NCI-H748 treated with DMSO at 0.1 percent for 48 hours (cell line): ENCODE results near the gene MRPL43.

Source experiments
- DNase-seq: peaks from one replicate; lab custom pipeline; 2025; lab: John Stamatoyannopoulos, UW

The MRPL43 gene

DNA sequence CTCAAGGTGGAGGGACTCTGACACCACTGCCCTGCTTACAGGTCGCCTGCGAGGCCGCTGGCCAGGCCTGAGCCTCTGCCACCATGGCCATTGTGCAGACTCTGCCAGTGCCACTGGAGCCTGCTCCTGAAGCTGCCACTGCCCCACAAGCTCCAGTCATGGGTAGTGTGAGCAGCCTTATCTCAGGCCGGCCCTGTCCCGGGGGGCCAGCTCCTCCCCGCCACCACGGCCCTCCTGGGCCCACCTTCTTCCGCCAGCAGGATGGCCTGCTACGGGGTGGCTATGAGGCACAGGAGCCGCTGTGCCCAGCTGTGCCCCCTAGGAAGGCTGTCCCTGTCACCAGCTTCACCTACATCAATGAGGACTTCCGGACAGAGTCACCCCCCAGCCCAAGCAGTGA, 15.2 kb upstream of the MRPL43 start:
- DNase-seq: no peak

DNA sequence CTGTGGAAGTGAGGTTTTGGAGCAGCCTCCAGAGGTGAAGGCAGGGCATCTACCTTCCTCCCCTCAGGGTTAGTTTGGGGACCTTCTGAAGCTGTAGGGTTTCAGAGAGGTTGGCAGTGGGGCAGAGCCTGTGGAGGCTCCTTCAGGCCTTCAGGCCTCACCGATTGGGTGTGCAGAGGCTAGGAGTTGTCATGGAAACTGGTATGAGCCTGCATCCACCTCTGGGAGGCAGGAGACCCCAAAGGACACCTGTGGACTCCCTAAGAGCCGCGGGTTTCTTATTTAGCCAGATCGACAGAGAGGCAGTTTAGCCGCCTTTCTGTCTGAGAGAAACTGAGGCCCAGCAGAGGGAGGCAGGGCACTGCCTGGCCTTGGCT, 14.3 kb upstream of the MRPL43 start:
- DNase-seq: no peak

DNA sequence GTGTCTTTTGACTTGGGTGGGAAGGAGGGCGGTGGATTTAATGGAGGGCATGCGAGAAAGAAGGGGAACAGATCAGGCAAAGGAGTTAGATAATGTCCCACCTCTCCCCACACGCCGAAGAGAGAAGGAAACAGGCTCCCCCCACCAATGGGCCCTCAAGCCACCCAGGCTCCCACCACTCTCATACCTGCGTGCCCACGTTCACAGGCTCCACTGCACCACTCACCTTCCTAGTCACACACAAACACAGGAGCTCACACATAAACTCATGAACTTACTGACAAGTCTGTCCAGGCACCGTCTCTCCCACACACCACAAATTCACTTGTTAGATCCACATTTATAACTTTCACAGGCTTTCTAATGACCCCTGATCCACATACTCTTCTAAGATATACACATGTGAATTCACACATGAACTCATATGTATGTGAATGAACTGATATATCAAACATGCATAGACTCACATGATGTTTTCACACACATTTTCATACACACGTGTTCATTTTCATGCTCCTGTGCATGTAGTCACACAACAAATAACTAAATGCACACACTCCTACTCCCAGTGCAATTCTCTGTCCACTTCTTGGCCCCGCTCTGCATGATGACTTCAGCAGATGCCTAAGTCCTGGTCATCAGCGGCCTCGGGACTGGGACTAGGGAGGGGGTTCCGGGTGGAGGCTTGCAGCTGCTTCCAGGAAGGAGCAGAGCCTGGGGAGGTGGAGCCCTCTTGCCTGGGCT, 13.8 kb upstream of the MRPL43 start:
- no peak for DNase-seq

DNA sequence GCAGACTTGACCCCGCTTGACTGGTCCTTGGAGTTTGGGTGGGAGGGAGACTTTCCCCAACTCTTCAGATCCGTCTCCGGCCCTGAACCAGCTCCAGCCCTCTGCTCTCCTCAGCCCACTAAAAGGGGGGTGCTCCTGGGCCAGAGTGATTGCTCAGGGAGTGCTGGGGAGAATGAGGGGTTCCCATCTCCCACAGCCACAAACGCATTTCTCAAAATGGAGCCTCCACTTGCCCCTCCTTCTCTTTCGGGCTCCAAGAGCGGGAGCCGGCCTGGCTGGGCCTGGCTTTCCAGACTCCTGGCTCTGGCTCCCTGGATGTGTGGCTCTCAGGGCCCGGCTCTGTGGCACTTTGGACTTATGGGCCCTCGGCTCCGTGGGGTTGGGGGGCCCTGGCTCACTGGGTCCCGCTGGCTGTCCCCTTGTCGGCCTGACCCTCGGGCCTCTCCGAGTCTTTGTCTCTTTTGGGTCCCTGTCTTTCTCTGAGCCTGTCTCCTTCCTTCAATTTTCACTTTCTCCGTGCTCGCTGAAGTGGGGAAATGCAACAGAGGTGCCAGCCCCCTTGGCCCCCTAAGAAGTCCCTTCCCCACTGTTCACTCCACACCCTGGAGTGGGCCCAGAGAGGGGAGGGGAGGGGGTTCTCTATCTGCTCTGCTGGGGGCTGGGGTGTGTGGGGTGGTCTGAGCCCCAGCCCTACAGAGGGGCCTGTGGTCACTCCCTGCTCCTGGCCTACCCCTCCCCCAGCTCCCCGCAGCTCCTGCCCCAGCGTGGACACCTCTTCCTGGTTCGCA, 13.0 kb upstream of the MRPL43 start:
- DNase-seq: no peak

DNA sequence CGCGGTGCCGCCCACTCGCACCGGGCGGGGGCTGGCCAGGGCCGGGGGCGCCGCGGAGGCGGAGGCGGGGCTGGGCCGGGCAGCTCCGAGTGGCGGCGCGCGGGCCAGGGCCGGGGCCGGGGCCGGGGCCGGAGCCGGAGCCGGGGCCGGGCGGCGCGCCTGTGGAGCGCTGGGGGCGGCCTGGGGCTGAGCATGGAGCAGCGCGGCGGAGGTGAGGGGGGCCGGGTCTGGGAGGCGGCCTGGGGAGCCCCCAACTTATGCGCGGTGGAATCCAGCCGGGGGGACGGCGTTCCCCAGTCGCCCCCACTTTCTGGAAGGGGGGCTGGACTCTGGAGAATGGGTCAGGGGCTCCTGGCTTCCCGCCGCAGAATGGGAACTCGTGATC, 12.4 kb upstream of the MRPL43 start, which contains the start of gene LZTS2:
Gene LZTS2 (plus strand): TSS at position 67 of the 385 bp plus-strand sequence. CDS start 2,731 bp downstream, outside the sequence.
- no peak for DNase-seq

DNA sequence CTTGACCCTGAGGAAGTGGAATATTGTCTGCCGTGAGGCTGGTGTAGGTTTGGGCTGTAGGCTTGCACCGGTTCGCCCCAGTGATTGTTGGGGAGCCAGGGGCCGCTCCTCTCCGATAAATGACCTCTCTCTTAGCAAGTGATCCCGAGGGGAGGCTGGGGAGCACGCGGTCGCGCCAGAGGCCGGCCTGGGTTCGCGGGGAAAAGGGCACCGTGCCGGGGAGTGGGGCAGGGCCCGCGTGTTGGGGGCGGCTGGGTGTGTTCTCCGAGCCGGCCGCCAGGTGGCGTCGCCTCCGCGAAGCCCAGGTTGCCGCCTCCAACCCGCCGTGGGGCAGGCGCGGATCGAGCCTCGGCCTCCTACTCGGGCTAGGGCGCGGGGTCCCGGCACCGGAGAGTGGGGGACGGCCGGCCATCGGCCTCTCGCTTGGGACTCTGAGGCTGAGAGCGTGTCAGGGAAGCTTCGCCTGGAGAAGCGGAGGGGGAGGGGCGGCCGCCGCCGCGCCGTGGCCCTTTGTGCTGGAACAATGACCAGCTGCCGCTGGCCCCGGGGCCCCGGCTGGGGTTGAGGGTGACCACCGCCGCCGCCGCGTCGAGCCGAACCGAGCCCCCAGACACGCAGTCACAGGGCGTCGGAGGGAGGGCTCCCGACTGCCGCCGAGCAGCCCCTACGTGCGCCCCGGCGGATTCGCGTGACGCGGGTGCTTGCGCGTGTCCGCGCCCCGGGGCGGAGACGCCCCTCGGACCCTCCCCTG, 11.9 kb upstream of the MRPL43 start:
- peak; percentile 28 for DNase-seq

DNA sequence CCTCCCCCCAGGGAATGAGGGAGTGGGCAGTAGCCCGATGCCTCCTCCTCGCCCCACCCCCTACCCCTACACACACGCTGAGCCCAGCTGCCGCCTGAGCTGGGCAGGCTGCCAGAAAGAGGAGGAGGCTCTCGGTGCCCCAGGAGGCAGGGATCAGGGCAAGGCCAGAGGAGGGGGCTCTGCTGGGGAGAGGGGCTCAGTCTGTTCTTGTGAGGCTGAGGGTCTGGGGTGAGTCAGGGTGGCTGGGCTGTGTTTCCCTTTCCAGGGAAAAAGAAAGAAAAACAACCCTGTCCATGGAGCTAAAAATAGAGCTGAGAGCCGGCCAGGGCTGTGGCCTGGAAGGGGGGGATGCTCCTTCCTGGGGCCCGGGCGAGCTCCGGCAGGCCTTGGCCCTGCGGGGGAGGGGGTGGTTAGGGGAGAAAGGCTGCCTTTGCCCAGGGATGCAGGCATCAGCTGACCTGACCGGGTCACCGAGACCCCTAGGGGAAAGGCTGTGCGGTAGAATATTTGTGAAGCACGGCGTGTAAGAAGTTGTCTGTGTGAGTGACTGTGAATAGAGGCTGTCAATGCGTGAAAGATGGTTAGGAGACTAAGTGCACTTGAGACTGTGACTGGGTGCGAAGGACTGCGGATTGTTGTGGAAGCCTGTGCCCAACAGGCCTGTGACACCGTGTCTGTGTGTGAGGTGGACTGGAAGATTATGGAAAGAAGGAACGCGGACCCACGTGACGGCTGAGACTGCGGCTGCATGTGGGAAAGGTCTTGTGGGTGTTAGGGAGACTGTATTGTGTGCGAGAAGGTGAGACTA, 11.1 kb upstream of the MRPL43 start:
- DNase-seq: peak; percentile 72

DNA sequence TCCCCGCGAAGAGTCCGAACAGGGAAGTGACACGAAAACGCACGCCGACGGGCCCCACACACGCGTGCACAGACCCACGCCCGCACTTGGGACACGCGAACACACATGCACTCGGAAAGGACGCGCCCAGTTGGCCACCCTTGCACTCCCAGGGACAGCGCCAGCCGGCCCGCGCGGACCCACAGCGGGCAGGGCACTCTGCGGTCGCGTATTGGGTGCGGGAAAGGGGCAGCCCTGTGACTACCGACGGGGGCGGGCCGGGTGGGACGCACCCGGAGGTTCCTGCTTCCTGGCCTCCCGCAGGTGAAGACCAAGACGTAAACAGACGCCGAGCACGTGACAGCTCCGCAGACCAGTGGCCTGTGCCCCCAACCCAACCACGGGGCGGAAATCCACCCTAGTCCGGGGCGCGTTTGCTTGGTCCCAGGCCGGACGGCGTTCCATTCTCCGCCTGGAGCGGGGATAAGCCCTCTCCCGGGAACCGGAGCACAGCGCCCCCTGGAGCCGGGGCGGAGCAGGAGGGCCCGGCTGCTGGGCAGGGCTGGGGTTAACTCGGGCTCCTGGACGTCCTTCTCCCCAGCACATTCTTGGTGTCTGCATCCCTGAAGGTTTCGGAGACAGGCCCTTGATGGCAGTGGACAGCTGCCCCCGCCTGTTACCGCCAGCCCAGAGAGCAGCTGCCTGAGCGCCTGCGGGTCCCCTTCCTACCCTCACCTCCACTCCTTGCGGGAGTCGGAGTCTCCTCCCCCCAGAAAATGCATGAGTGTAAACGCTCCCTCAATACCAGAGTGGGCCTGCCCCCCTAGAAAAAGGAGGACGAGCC, 10.3 kb upstream of the MRPL43 start:
- peak; percentile 49 for DNase-seq

DNA sequence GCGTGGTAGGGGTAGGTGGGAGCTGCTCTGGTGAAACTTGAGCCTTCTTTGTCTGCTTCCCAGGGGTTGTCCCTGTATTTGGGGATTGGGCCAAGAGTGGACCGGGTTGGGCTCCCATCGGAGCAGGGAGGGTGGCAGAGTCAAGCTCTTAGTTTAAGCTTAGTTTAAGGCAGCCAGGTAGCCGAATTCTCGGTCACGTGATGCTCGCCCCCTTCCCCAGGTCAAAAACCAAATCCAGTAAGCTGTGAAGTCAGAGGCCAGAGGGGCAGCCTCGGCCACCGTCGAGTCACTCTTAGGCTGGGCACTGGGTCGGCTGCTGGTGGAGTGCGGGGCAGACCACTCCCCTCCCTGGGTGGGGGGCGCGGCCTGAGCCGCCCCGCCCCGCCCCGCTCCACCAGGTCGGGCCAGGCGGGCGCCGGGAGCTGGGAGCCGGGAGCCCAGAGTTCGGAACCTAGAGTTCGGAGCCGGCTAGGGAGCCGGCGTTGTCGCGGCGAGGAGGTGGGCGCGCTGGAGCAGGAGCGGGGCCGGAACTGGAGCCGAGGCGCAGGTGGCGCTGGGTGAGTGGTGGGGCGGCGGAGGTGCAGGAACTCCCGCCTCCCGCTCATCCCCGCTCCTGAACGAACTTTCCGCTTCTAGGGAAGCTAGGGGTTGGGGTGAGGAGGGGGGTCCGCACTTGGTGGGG, 9.5 kb upstream of the MRPL43 start:
- DNase-seq: peak; percentile 11

DNA sequence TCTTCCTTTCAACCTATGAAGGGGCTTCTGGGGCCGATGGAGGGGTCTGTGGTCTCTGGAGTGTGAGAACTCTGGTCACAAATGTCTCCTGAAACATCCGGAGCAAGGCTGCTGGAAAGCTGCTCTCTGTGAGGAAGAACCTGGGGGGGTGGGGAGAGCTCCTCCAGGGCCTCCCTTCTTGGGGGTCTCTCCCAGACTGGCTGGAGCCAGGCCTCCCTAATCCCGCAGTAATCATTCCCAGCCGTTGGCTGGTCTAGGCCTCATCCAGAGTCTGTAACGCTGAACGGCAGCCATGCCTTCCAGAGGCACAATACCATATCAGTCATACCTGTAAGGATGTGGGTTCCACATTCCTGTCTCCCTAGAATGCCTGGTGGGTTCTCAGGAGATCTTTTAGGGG, 7.9 kb upstream of the MRPL43 start:
- DNase-seq: no peak

DNA sequence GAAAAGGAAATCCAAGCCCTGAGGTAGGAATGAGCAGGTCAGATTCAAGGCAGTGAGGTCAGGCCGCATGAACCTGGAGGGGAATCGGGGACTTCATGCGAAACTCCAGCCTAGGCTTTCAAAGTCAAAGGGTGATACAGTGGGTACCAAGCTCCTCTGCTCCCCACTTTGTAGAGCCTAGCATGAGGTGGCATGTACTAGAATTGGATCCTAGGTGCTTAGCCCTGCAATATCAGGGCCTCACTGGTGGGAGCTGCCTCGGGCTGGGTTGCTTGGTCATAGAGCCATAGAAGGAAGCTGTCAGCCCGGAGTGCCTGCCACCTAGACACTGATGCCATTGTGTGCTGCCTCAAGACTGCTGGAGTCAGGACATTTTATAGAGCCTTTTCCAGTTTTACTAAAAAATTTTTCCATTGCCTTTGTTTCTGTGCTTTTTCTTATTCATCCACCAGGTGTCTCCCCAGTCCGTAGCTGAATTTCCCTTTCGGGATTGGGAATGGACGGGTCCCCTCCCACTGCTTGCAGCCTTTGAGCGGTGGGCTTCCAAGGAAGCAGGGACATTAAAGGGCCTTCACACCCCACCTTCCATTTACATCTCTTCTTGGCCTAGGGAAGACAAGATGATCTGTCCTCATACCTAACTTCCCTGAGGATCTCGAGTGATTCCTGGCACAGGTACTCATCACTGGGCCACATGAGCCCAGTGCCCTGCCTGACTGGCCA, 6.8 kb upstream of the MRPL43 start:
- no peak for DNase-seq

DNA sequence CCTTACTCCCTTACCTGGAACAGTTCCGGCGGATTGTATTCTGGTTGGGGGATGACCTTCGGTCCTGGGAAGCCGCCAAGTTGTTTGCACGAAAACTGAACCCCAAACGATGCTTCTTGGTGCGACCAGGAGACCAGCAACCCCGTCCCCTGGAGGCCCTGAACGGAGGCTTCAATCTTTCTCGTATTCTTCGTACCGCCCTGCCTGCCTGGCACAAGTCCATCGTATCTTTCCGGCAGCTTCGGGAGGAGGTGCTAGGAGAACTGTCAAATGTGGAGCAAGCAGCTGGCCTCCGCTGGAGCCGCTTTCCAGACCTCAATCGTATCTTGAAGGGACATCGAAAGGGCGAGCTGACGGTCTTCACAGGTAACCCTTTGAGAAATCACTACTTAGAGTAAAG, 1.8 kb upstream of the MRPL43 start:
- DNase-seq: no peak

DNA sequence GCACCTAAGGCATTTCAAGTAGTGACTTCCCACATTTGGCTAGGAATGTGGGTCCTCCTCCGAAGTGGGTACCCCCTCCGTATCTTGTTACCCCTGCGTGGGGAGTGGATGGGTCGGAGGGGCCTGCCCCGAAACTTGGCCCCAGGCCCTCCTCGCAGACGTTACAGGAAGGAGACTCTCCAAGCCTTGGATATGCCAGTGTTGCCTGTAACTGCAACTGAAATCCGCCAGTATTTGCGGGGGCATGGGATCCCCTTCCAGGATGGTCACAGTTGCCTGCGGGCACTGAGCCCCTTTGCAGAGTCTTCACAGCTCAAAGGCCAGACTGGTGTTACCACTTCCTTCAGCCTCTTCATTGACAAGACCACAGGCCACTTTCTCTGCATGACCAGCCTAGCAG, 869 bp upstream of the MRPL43 start:
- DNase-seq: no peak

DNA sequence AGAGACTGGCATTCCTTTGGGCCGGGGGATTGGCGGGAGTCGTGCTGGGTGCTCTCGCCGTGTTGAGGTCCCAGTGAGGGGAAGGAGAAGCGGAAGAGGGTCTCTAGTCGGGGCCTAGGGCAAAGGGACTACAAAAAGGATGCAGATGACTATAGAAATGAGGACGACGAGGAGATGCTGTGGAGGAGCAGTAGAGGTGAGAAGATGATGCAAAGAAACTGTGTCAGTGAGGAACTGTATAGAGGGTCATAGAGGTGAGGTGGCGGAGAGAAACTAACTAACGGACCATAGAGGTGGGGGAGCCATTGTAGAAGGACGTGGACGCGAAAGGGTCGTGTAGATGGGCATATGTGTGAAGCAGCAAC, 370 bp upstream of the MRPL43 start:
- DNase-seq: no peak

DNA sequence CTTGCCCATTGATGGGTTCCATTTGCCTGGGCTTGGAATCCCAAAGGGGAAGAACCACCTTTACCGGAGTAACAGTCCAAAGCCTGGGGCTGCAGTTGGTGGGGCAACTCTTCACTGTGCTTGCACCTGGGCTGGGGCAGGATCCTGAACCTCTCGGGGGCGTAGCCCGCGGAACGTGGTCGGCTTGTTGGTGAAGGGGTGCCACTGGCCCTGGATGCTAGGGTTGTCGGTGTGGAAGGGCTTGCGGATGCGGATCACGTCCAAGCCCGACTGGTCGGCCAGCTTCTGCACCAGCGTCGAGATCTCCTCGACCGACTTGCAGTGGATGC, 710 bp downstream of the MRPL43 start:
- DNase-seq: no peak

DNA sequence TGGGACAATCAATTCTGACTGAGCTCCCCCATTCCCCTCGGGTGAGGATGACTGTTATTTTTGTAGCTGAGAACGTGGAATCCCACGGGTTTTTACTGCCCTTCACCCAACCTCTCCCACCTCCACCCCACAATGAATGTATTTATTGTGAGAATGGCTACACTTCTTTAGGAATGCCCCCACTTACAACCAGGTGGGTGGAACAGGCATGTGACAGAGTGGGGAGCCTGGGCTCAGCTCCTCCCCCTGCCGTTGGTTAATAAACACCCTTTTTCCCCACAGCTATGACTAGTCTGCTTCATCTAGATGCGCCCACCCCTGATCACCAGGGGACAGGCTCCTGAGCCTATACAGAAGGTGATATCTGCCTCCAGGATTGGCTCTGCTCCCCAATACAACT, 2.0 kb downstream of the MRPL43 start:
- DNase-seq: no peak

DNA sequence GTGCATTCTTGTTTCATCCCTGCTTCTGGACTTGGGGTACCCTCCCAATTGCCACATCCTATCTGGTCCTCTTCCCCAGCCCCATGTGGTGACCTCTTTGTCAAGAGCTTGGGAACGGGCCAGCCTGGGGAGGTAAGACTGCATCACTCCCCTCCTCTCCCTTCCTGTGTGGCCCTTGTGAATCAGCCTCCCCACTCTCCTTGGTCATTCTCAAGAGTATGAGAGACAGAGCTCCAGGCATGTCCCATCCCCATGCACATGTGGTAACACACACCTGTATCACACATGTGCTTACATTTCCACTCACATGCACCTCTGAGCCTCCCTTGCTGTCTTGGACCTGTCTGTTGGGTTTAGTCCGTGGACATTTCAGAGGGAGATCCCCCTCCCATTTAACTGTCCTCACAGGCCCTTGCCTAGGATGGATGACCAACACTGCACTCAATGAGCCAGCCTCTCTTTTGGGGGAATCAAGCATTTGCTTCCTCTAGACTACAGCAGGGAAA, 2.6 kb downstream of the MRPL43 start:
- DNase-seq: no peak

DNA sequence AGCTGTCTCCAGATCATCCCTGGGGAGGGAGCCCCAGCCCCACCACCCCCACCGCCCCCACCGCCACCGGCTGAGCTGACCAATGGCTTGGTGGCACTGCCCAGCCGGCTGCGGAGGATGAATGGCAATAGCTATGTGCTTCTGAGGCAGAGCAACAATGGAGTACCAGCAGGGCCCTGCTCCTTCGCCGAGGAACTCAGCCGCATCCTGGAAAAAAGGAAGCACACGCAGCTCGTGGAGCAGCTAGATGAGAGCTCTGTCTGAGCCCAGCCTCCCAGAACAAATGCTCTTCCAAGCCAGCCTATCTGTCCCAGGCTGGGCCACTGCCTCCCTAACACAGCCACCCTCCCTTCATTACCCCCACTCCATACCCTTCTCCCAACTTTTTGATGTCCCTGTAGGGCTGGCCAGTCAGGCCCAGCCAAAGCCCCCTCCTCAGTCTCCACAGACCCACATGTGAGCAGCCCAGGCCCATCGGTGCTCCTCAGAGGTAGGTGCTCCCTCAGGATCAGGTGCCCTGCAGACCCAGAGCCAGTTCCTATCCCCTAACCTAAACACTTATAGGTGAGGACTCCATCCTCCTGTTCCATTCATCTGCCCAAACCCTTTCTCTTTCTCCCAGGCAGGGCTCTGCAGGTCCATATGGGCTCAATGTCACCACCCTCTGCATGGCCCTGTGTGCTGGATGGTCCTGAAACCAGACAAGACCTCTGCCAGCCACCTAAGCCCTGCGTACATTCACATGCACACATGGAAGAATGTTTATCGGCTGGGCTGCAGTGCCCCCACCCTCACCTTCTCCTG, 3.2 kb downstream of the MRPL43 start:
- DNase-seq: no peak
